HG03108 (cell line): ENCODE measurements around the gene KRTAP5-10.
"Not testable (repeated sequence)": the region's sequence is repeated elsewhere in the genome, so short reads cannot be mapped to it uniquely, and the experiment has no call there.

ENCODE experiments used
- ATAC-seq: cut with Tn5 transposase; IDR thresholded peaks from one replicate; pipeline ENCODE4 v1.9.1; 2021; ENCODE audit warnings: moderate library complexity; ENCODE audit not compliant: unreplicated experiment

Gene KRTAP5-10

GRCh38 chr11:71571101-71571850 is 5.9 kb downstream of the KRTAP5-10 start:
- not testable (repeated sequence) for ATAC-seq

GRCh38 chr11:71572811-71573210 is 7.4 kb downstream of the KRTAP5-10 start:
- no peak for ATAC-seq

GRCh38 chr11:71574418-71574817 is 9.1 kb downstream of the KRTAP5-10 start:
- ATAC-seq, result no peak

GRCh38 chr11:71575723-71576424 is 10.5 kb downstream of the KRTAP5-10 start:
- ATAC-seq, result no peak

GRCh38 chr11:71576688-71577465 is 11.5 kb downstream of the KRTAP5-10 start:
- ATAC-seq, result not testable (repeated sequence)

- no peak for ATAC-seq
Measured at GRCh38 chr11:71577469-71578004, 12.2 kb downstream of the KRTAP5-10 start.

GRCh38 chr11:71579513-71579912 is 14.2 kb downstream of the KRTAP5-10 start:
- not testable (repeated sequence) for ATAC-seq

GRCh38 chr11:71580057-71581003 is 15.0 kb downstream of the KRTAP5-10 start:
- no peak for ATAC-seq

- no peak for ATAC-seq
Measured at GRCh38 chr11:71581826-71582225, 16.5 kb downstream of the KRTAP5-10 start.

- ATAC-seq, result no peak
Measured at GRCh38 chr11:71582309-71582895, 17.0 kb downstream of the KRTAP5-10 start, which contains the start of gene KRTAP5-11. KRTAP5-11 (minus strand) TSS chr11:71582875; CDS start chr11:71582837, 38 bp downstream.

- not testable (repeated sequence) for ATAC-seq
Measured at GRCh38 chr11:71582969-71583368, 17.6 kb downstream of the KRTAP5-10 start.

GRCh38 chr11:71585673-71586072 is 20.3 kb downstream of the KRTAP5-10 start:
- ATAC-seq, result not testable (repeated sequence)

GRCh38 chr11:71588314-71588713 is 23.0 kb downstream of the KRTAP5-10 start:
- ATAC-seq, result not testable (repeated sequence)

GRCh38 chr11:71588822-71589545 is 23.6 kb downstream of the KRTAP5-10 start:
- ATAC-seq, result not testable (repeated sequence)

- ATAC-seq, result not testable (repeated sequence)
Measured at GRCh38 chr11:71589546-71589920, 24.2 kb downstream of the KRTAP5-10 start.

GRCh38 chr11:71603221-71603620 is 37.9 kb downstream of the KRTAP5-10 start:
- not testable (repeated sequence) for ATAC-seq

- not testable (repeated sequence) for ATAC-seq
Measured at GRCh38 chr11:71604798-71605488, 39.6 kb downstream of the KRTAP5-10 start.

- not testable (repeated sequence) for ATAC-seq
Measured at GRCh38 chr11:71606853-71607519, 41.6 kb downstream of the KRTAP5-10 start.
